ENCODE results near the gene COMT. TPM values are rescaled to one million over a fixed set of nuclear protein-coding genes. Genes with fewer than 3 reads are reported as not detected.

COMT gene
- total and polyA plus RNA-seq, 9 of the 15 experiments (the other 6 are each of a cell fraction or from before 2014, with no cell fraction given), result 12.5 to 351 (median 155) TPM

DNA sequence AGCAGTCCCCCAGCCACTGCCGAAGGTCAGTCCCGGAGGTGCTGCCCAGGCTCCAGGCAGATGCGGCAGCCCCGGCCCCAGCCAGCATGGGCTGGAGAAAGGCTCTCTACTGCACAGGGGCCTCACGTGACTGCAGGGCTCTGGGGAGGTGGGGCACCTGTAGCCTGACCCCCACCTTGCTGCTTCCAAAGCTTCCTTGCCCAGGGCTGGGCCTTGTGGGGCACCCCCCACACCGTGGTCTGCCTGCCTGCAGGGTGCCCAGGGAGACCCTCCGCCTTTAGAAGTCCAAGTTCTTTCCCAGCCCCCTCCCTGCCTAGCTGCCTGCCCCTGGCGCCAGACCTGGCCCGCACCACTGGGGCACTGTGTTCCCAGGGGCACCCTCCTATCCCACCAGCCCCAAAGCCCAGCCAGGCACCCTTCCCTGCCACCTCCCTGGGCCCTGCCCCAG lies 28.5 kb downstream of the COMT start (continued):
- TF ChIP-seq, protein P1, sequence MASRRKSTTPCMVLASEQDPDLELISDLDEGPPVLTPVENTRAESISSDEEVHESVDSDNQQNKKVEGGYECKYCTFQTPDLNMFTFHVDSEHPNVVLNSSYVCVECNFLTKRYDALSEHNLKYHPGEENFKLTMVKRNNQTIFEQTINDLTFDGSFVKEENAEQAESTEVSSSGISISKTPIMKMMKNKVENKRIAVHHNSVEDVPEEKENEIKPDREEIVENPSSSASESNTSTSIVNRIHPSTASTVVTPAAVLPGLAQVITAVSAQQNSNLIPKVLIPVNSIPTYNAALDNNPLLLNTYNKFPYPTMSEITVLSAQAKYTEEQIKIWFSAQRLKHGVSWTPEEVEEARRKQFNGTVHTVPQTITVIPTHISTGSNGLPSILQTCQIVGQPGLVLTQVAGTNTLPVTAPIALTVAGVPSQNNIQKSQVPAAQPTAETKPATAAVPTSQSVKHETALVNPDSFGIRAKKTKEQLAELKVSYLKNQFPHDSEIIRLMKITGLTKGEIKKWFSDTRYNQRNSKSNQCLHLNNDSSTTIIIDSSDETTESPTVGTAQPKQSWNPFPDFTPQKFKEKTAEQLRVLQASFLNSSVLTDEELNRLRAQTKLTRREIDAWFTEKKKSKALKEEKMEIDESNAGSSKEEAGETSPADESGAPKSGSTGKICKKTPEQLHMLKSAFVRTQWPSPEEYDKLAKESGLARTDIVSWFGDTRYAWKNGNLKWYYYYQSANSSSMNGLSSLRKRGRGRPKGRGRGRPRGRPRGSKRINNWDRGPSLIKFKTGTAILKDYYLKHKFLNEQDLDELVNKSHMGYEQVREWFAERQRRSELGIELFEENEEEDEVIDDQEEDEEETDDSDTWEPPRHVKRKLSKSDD (conservative IDR thresholded peaks at IDR 0.05; ENCODE audit: low read length), result no peak
- TF ChIP-seq HDAC2 (IDR thresholded peaks at IDR 0.05) (no peak), STAT5B (CRISPR knock-in tag; IDR thresholded peaks at IDR 0.05) (no peak), YBX1 (IDR thresholded peaks at IDR 0.05) (no peak), CHCHD3 (CRISPR knock-in tag; IDR thresholded peaks at IDR 0.05) (no peak)

DNA sequence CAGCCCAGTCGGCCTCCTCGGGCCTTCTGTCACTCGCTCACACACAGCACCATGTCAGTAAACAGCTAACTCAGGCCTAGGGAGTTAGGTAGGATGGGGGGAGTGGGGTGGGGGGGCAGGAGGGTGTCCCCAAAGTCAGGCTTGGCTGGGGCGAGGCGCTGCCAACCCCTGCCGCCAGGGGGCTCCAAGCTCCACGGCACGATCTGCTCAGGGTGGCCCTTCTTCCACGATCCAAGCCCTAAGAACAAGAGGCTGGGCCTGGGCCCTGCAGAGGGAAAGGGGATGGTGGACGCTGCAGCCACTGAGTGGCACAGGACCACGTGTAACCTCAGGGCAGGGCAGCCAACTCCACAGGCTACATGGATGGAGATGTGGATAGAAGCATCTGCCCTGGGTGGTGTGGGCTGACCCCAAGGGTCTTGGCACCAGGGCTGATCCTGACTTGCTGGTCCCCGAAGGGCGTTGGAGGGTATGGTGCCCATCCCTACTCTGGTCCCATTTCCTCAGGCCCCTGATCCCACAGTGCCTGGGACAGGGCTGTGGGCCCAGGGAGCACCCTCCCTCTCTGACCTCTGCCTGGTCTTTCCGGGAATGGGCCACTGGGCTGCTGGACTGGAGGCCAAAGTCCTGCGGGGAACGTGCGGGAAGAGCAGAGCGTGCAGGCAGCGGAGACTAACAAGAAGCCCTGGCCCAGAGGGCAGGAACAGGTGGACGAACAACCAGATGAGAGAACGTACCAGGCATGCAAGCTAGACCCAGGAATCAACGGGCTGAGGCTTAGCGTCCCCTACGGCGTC lies 29.1 kb downstream of the COMT start:
- Histone ChIP-seq H3K4me3 (no peak overlapping the region), H3K36me3 (ENCODE audit: control insufficient read depth, insufficient read depth, low read length) (peaks cover 69% of the 10 kb centered on the region; the same call in 2 of the 3 replicates), H3K4me1 (replicated peaks in 1 of 2; ENCODE audit: control insufficient read depth in 2 of 2, insufficient read depth in 2 of 2, low read length in 2 of 2) (peaks cover 18 to 79% of the 10 kb centered on the region in 2 experiments), H3K9ac (ENCODE audit: insufficient read depth in 1 of 2, low read depth in 2 of 2, low read length in 2 of 2) (peak overlapping the region in 1 of 2 experiments; percentile 59; a peak in 2 of 4 replicates), H3K27me3 (ENCODE audit: control insufficient read depth in 2 of 2, insufficient read depth in 2 of 2, low read length in 2 of 2) (no peaks in the 10 kb centered on the region), H4K20me1 (replicated peaks; ENCODE audit: control insufficient read depth, insufficient read depth, low read length) (peaks cover 55% of the 10 kb centered on the region), H3K4me2 (ENCODE audit: insufficient read depth, low read length) (no peak overlapping the region), H3K9me3 (replicated peaks; ENCODE audit: control insufficient read depth, insufficient read depth, low read depth, low read length) (no peaks in the 10 kb centered on the region), H3K27ac (ENCODE audit: extremely low read depth, low read depth, low read length) (no peak overlapping the region), H3K9me1 (ENCODE audit: control insufficient read depth, insufficient read depth, low read length) (peaks cover 17% of the 10 kb centered on the region), H3K79me2 (ENCODE audit: control insufficient read depth, insufficient read depth, low read length) (no peaks in the 10 kb centered on the region), H2AFZ (ENCODE audit: low read depth, low read length) (no peak overlapping the region)
- DNase-seq (ENCODE audit: extremely low read depth in 1 of 4, low spot score in 3 of 4) (peak; percentile 96 to 99 (median 98)), ATAC-seq (peak; percentile 78), FAIRE-seq (peak; percentile 89)
- in situ Hi-C loops (cut with MboI) (loop anchor here (5.0 kb wide), 3 partner anchors 42 to 157 kb away; no protein-coding TSS in a partner anchor), intact Hi-C loops (cut with micrococcal nuclease) (loop anchor here (1.0 to 10.0 kb wide), 6 partner anchors 43 to 324 kb away; no protein-coding TSS in a partner anchor)
- WGBS (ENCODE audit: insufficient coverage, low coverage, missing lambda C conversion rate), result 51% methylated on average over 24 of the region's 25 CpGs
- ChIA-PET POLR2A (interaction anchor here (0.6 to 13.7 kb wide), 27 partner anchors 9 to 798 kb away, joined by 3 to 115 read pairs (median 4); partner anchors contain the start of genes RANBP1, TANGO2 and TRMT2A), CTCF (ENCODE audit: low intra/inter-chr PET ratio) (interaction anchor here (0.5 to 4.2 kb wide), 15 partner anchors 42 to 346 kb away, joined by 3 to 109 read pairs (median 5); partner anchors contain the start of genes ARVCF and ZDHHC8)
- BruUV-seq (replicated peaks), result no TSS peak
- no peak for TF ChIP-seq STAG1 (CRISPR knock-in tag; IDR thresholded peaks at IDR 0.05; ENCODE audit: borderline replicate concordance)
- no peak for TF ChIP-seq MEF2A (IDR thresholded peaks at IDR 0.05; ENCODE audit: control insufficient read depth, low read depth, low read length)
- TF ChIP-seq, protein P2, sequence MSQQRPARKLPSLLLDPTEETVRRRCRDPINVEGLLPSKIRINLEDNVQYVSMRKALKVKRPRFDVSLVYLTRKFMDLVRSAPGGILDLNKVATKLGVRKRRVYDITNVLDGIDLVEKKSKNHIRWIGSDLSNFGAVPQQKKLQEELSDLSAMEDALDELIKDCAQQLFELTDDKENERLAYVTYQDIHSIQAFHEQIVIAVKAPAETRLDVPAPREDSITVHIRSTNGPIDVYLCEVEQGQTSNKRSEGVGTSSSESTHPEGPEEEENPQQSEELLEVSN (IDR thresholded peaks at IDR 0.05; ENCODE audit: borderline replicate concordance in 1 of 2, extremely low read depth in 1 of 2, insufficient read depth in 1 of 2, insufficient read length in 1 of 2, low read depth in 1 of 2, low read length in 1 of 2, poor library complexity in 1 of 2, severe bottlenecking in 1 of 2), result peak in 1 of 2 experiments; percentile 12
- TF ChIP-seq, protein P3, sequence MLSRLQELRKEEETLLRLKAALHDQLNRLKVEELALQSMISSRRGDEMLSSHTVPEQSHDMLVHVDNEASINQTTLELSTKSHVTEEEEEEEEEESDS (CRISPR knock-in tag; IDR thresholded peaks at IDR 0.05), result no peak
- peak in 2 of 3 experiments; percentile 53 to 73 for TF ChIP-seq YY1 (IDR thresholded peaks at IDR 0.05; ENCODE audit: borderline replicate concordance in 1 of 3, control insufficient read depth in 1 of 3, extremely low read depth in 1 of 3, insufficient read depth in 3 of 3, insufficient read length in 1 of 3, insufficient replicate concordance in 2 of 3, low read depth in 1 of 3, low read length in 2 of 3)
- TF ChIP-seq, protein P4, sequence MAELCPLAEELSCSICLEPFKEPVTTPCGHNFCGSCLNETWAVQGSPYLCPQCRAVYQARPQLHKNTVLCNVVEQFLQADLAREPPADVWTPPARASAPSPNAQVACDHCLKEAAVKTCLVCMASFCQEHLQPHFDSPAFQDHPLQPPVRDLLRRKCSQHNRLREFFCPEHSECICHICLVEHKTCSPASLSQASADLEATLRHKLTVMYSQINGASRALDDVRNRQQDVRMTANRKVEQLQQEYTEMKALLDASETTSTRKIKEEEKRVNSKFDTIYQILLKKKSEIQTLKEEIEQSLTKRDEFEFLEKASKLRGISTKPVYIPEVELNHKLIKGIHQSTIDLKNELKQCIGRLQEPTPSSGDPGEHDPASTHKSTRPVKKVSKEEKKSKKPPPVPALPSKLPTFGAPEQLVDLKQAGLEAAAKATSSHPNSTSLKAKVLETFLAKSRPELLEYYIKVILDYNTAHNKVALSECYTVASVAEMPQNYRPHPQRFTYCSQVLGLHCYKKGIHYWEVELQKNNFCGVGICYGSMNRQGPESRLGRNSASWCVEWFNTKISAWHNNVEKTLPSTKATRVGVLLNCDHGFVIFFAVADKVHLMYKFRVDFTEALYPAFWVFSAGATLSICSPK (IDR thresholded peaks at IDR 0.05; ENCODE audit: borderline replicate concordance), result peak; percentile 83; the same call in 1 of the 2 replicates
